Measurements from ENCODE around the gene THADA.

THADA gene

GRCh38 chr2:43478412-43479086, 117.3 kb downstream of the THADA start:
- H3K27me3 ChIP-seq (ENCODE audit: insufficient read depth, poor library complexity, severe bottlenecking): no peaks in the 10 kb centered on the region
- no peak overlapping the region for H3K4me3 ChIP-seq (ENCODE audit: severe bottlenecking)
- TF ChIP-seq CTCF (IDR thresholded peaks at IDR 0.05; ENCODE audit: poor library complexity, severe bottlenecking): no peak
- ATAC-seq (ENCODE audit: low read depth) (peak; percentile 91), DNase-seq (ENCODE audit: low spot score) (no peak)
- H3K27ac ChIP-seq (ENCODE audit: poor library complexity, severe bottlenecking): peak overlapping the region; percentile 72
- H3K4me1 ChIP-seq (ENCODE audit: insufficient read depth, poor library complexity, severe bottlenecking): peaks cover 30% of the 10 kb centered on the region
- no peaks in the 10 kb centered on the region for H3K36me3 ChIP-seq (ENCODE audit: low read depth)
- no peaks in the 10 kb centered on the region for H3K9me3 ChIP-seq (ENCODE audit: severe bottlenecking)

- peaks cover 19% of the 10 kb centered on the region for H3K4me1 ChIP-seq (ENCODE audit: insufficient read depth, poor library complexity, severe bottlenecking)
- no peaks in the 10 kb centered on the region for H3K9me3 ChIP-seq (ENCODE audit: severe bottlenecking)
- ATAC-seq (ENCODE audit: low read depth) (no peak), DNase-seq (ENCODE audit: low spot score) (no peak)
- H3K36me3 ChIP-seq (ENCODE audit: low read depth): no peaks in the 10 kb centered on the region
- no peak overlapping the region for H3K4me3 ChIP-seq (ENCODE audit: severe bottlenecking)
- TF ChIP-seq CTCF (IDR thresholded peaks at IDR 0.05; ENCODE audit: poor library complexity, severe bottlenecking): no peak
- no peak overlapping the region for H3K27ac ChIP-seq (ENCODE audit: poor library complexity, severe bottlenecking)
- H3K27me3 ChIP-seq (ENCODE audit: insufficient read depth, poor library complexity, severe bottlenecking): no peaks in the 10 kb centered on the region
These were observed 119.9 kb downstream of the THADA start for GRCh38 chr2:43475922-43476321.

GRCh38 chr2:43475137-43475846, 120.5 kb downstream of the THADA start:
- peaks cover 19% of the 10 kb centered on the region for H3K4me1 ChIP-seq (ENCODE audit: insufficient read depth, poor library complexity, severe bottlenecking)
- no peak overlapping the region for H3K27ac ChIP-seq (ENCODE audit: poor library complexity, severe bottlenecking)
- no peaks in the 10 kb centered on the region for H3K36me3 ChIP-seq (ENCODE audit: low read depth)
- H3K4me3 ChIP-seq (ENCODE audit: severe bottlenecking): no peak overlapping the region
- DNase-seq (ENCODE audit: low spot score) (no peak), ATAC-seq (ENCODE audit: low read depth) (no peak)
- no peaks in the 10 kb centered on the region for H3K9me3 ChIP-seq (ENCODE audit: severe bottlenecking)
- no peak for TF ChIP-seq CTCF (IDR thresholded peaks at IDR 0.05; ENCODE audit: poor library complexity, severe bottlenecking)
- no peaks in the 10 kb centered on the region for H3K27me3 ChIP-seq (ENCODE audit: insufficient read depth, poor library complexity, severe bottlenecking)

- no peaks in the 10 kb centered on the region for H3K27me3 ChIP-seq (ENCODE audit: insufficient read depth, poor library complexity, severe bottlenecking)
- TF ChIP-seq CTCF (IDR thresholded peaks at IDR 0.05; ENCODE audit: poor library complexity, severe bottlenecking): no peak
- DNase-seq (ENCODE audit: low spot score) (no peak), ATAC-seq (ENCODE audit: low read depth) (no peak)
- H3K36me3 ChIP-seq (ENCODE audit: low read depth): no peaks in the 10 kb centered on the region
- H3K4me3 ChIP-seq (ENCODE audit: severe bottlenecking): no peak overlapping the region
- peaks cover 21% of the 10 kb centered on the region for H3K4me1 ChIP-seq (ENCODE audit: insufficient read depth, poor library complexity, severe bottlenecking)
- H3K9me3 ChIP-seq (ENCODE audit: severe bottlenecking): no peaks in the 10 kb centered on the region
- H3K27ac ChIP-seq (ENCODE audit: poor library complexity, severe bottlenecking): no peak overlapping the region
These were observed 121.6 kb downstream of the THADA start for GRCh38 chr2:43474273-43474672.

GRCh38 chr2:43473767-43474166, 122.1 kb downstream of the THADA start:
- Histone ChIP-seq H3K4me1 (ENCODE audit: insufficient read depth, poor library complexity, severe bottlenecking) (peaks cover 20% of the 10 kb centered on the region), H3K36me3 (ENCODE audit: low read depth) (no peaks in the 10 kb centered on the region), H3K27me3 (ENCODE audit: insufficient read depth, poor library complexity, severe bottlenecking) (no peaks in the 10 kb centered on the region), H3K4me3 (ENCODE audit: severe bottlenecking) (no peak overlapping the region), H3K27ac (ENCODE audit: poor library complexity, severe bottlenecking) (no peak overlapping the region), H3K9me3 (ENCODE audit: severe bottlenecking) (no peaks in the 10 kb centered on the region)
- no peak for ATAC-seq (ENCODE audit: low read depth)
- no peak for DNase-seq (ENCODE audit: low spot score)
- TF ChIP-seq CTCF (IDR thresholded peaks at IDR 0.05; ENCODE audit: poor library complexity, severe bottlenecking): no peak

Data from RWPE2 (cell line).